Ishikawa (cell line): ENCODE results near the gene PJA2.

ENCODE experiments used
- CEBPB ChIP-seq: IDR thresholded peaks from 2 replicates; pipeline ENCODE4 v1.6.1; 2012
- EGR1 ChIP-seq: IDR thresholded peaks from 2 replicates; pipeline ENCODE4 v1.6.1; 2012
- TAF1 ChIP-seq: IDR thresholded peaks from 2 replicates; pipeline ENCODE4 v1.6.1; 2012; ENCODE audit warnings: low read depth, mild to moderate bottlenecking
- YY1 ChIP-seq: IDR thresholded peaks from 2 replicates; pipeline ENCODE4 v1.6.1; 2012; ENCODE audit warnings: low read depth
- TF ChIP-seq, protein P1 (sequence below): IDR thresholded peaks from 2 replicates; pipeline ENCODE4 v1.6.1; 2012

DNA sequence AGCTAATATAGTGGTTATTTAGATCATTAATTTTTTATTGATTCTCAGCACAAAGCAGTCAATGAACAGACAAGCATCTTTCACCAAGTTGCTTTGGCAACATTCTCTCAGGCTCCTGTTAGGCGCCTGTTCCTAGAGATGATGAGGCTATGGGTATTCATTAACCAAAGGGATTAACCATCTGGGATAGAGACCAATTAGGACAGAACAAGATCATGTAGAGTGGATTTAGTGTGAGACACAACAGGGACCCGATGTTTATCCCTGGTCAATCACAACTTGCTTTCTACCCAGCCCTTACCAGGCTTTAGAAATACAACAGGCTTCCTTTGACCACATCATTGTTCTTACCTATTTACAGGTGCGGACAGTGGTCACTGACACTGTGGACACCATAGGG is 82.2 kb downstream of the PJA2 start:
- TF ChIP-seq, protein P1, sequence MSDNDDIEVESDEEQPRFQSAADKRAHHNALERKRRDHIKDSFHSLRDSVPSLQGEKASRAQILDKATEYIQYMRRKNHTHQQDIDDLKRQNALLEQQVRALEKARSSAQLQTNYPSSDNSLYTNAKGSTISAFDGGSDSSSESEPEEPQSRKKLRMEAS: no peak
- TF ChIP-seq YY1: no peak
- no peak for TF ChIP-seq EGR1
- no peak for TF ChIP-seq CEBPB
- no peak for TF ChIP-seq TAF1
